ENCODE results near the gene PSME3IP1. TPM values are rescaled to one million over a fixed set of nuclear protein-coding genes. Genes with fewer than 3 reads are reported as not detected.

Gene PSME3IP1
- total RNA-seq, 1 experiment from 2014 or later, result 103 TPM

DNA sequence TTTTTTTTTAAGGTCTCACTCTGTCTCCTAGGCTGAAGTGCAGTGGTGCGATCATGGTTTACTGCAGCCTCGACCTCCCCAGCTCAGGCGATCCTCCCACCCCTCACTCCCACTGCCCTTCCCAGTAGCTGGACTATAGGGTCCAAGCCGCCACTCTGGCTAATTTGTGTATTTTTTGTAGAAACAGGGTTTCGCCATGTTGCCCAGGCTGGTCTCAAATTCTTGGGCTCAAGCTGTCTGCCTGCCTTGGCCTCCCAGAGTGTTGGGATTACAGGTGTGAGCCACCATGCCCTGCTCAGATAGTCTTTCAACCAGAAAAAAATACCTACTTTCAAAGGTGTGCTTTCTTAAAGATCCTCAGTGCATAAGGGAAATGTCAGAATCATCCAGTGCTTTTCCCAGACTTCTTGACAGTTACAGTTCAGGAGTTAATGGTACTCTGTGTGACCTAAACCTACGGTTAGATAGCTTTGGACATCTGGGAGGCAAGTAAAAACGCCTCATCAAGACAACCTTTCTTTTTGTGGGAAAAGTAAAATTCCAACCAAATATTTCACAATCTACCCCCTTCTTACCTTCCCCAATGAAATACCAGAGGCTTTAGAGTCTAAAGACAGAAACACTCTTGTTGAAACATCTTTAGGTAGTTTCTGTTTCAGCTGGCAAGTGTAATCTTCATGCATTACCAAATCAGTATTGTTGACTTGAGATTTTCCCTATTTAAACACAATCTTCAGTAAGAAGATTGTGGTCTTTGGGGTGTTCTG, 7.1 kb upstream of the PSME3IP1 start:
- H2BK20ac ChIP-seq (ENCODE audit: low read depth, low read length, poor library complexity, severe bottlenecking), result no peak overlapping the region
- no peak overlapping the region for H4K5ac ChIP-seq (ENCODE audit: insufficient read length, low read depth, low read length)
- no peaks in the 10 kb centered on the region; the same call in 1 of the 2 replicates for H3K4me1 ChIP-seq (ENCODE audit: insufficient read depth, low read length)
- no peak overlapping the region for H2BK120ac ChIP-seq (ENCODE audit: low read depth, low read length, poor library complexity, severe bottlenecking)
- WGBS (ENCODE audit: extremely low coverage, insufficient read length, low lambda C conversion rate), result no CpG with 5 or more reads among the region's 7 CpGs
- no peak overlapping the region for H2AFZ ChIP-seq (ENCODE audit: low read length)
- no peak overlapping the region for H3K14ac ChIP-seq (ENCODE audit: insufficient read depth, low read length)
- peaks cover 11% of the 10 kb centered on the region; the same call in 1 of the 2 replicates for H3K79me2 ChIP-seq (ENCODE audit: insufficient read depth, low read length)
- H3K4ac ChIP-seq (ENCODE audit: low read depth, low read length), result no peak overlapping the region
- H4K91ac ChIP-seq (ENCODE audit: insufficient read length, low read depth, low read length), result no peak overlapping the region
- no peak overlapping the region for H2BK5ac ChIP-seq (ENCODE audit: insufficient read length, low read length)
- no peak for DNase-seq
- H3K27me3 ChIP-seq (ENCODE audit: insufficient read depth, low read length), result no peaks in the 10 kb centered on the region
- H3K4me2 ChIP-seq (ENCODE audit: insufficient read depth, insufficient read length, low read length), result no peak overlapping the region
- H2BK15ac ChIP-seq (ENCODE audit: low read depth, low read length), result no peak overlapping the region
- H3K18ac ChIP-seq (ENCODE audit: insufficient read length, low read depth, low read length), result no peak overlapping the region
- no peaks in the 10 kb centered on the region for H4K20me1 ChIP-seq (ENCODE audit: control insufficient read depth, insufficient read depth, insufficient read length)
- Mint-ChIP-seq H3K9me3 (no peaks in the 10 kb centered on the region), H3K4me1 (peaks cover 13 to 14% of the 10 kb centered on the region in 2 experiments), H3K4me3 (no peak overlapping the region), H3K27me3 (ENCODE audit: low read depth) (no peaks in the 10 kb centered on the region), H3K27ac (no peak overlapping the region), H3K36me3 (ENCODE audit: insufficient read depth in 1 of 3, low read depth in 3 of 3) (peaks cover 0 to 3% (median 0%) of the 10 kb centered on the region in 3 experiments; a peak in 1 of 7 replicates)
- H3K79me1 ChIP-seq (ENCODE audit: insufficient read depth, low read depth, low read length, poor library complexity, severe bottlenecking), result peaks cover 3% of the 10 kb centered on the region
- H3T11ph ChIP-seq (ENCODE audit: low read length), result no peak overlapping the region
- H3K27ac ChIP-seq (ENCODE audit: insufficient read length, low read depth, low read length), result no peak overlapping the region
- H3K23ac ChIP-seq (ENCODE audit: insufficient read length, low read depth, low read length), result no peak overlapping the region
- H3K9me3 ChIP-seq (ENCODE audit: control insufficient read depth, low read depth, low read length), result no peaks in the 10 kb centered on the region
- H3K9ac ChIP-seq (ENCODE audit: extremely low read depth, insufficient read length, low read length), result no peak overlapping the region
- H4K8ac ChIP-seq (replicated peaks; ENCODE audit: insufficient read length, low read depth, low read length), result no peak overlapping the region
- no peak overlapping the region for H3K56ac ChIP-seq (ENCODE audit: insufficient read length, low read depth, low read length)
- H3K23me2 ChIP-seq (ENCODE audit: insufficient read length, low read depth, low read length, poor library complexity, severe bottlenecking), result no peaks in the 10 kb centered on the region
- no peak overlapping the region for H2BK12ac ChIP-seq (ENCODE audit: insufficient read length, low read depth, low read length)
- no peak for TF ChIP-seq CTCF (conservative IDR thresholded peaks at IDR 0.05)
- no peak overlapping the region for H2AK5ac ChIP-seq (ENCODE audit: insufficient read length, low read length)

All from H9 (cell line).